ENCODE measurements around the gene WFDC6.

WFDC6 gene

GRCh38 chr20:45503403-45503802 lies 35.9 kb downstream of the WFDC6 start:
- DNase-seq (ENCODE audit: extremely low read depth, low read depth) = no peak
- TF ChIP-seq CTCF (IDR thresholded peaks at IDR 0.05; ENCODE audit: low read depth, low read length) = no peak

DNA sequence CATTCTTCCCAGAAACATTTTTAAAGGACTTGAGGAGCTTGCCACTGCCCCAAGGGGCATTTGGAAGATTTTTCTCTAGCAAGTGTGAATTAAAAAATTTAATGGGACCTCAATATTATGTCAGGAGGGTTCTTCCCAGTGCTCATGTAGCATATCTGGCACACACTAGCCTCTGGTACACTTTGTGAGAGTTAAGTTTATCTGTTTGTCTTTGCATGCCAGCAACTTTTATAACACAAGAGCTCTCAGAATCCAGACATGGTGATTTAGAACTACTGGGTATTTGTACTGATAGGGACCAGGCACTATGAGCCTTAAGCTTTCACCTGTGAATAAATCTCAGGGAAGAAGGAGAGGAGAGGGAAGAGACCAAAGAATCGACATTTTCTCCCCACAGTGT lies 36.7 kb downstream of the WFDC6 start:
- no peak for TF ChIP-seq CTCF (IDR thresholded peaks at IDR 0.05; ENCODE audit: low read depth, low read length)
- no peak for DNase-seq (ENCODE audit: extremely low read depth, low read depth)

DNA sequence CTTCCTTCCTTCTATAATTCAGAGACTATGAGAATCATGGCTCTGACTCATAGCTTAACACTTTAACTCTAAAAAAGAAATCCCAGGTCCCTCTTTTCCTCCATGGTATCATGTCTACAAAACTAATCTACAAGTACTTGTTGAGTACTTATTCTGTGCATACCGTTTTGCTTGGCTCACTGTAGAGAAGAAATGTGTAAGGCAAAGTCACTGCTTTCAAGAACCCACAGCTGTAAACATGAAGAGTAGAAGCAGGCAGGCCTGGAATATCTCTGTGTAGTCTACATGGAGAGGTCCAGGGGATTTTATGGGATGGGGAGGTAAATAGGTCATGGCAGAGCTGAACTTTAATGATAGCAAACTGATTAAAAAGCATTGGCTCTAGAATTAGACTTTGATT lies 37.7 kb downstream of the WFDC6 start:
- DNase-seq (ENCODE audit: extremely low read depth, low read depth) = no peak
- TF ChIP-seq CTCF (IDR thresholded peaks at IDR 0.05; ENCODE audit: low read depth, low read length) = no peak

GRCh38 chr20:45500022-45500421 lies 39.3 kb downstream of the WFDC6 start:
- no peak for DNase-seq (ENCODE audit: extremely low read depth, low read depth)
- no peak for TF ChIP-seq CTCF (IDR thresholded peaks at IDR 0.05; ENCODE audit: low read depth, low read length)

DNA sequence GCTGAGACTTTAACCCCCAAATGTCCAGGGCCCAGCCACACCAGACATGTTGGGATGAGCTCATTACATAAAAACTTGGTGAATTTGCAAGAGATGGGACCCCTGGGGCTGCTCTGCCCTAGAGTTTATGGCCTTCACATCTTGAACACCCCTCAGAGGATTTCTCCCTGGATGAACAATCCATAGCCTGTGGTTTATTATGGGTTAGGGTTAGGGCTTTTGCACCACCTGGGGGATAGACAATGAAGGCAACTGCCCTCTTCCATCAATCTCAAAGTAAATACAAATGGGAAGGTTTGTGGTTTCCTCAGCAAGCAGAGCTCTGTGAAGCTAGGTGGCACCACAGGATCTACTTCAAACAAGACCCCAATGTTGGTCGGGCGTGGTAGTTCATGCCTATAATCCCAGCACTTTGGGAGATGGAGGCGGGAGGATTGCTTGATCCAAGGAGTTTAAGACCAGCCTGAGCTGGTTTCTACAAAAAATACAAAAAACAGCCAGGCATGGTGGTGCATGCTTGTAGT lies 41.2 kb downstream of the WFDC6 start:
- no peak for TF ChIP-seq CTCF (IDR thresholded peaks at IDR 0.05; ENCODE audit: low read depth, low read length)
- no peak for DNase-seq (ENCODE audit: extremely low read depth, low read depth)

DNA sequence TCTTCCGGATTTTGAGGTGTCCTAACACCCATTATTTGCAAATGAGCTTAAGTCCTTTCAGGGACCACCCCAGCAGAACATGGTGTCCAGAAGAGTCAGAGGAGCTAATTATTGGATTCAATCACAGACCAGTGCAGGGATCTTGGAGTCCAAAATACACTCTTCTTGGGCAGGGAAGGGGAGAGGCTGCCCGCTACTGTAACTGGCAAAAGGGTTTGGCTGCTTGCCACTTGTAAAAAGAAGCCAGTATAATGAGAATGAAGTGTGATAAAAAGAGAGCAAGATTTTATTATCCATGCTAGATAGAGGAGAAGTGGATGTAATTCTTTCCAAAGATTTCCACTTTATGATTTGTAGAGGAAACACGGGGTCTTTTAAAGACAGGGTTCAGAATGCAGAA lies 43.1 kb downstream of the WFDC6 start:
- no peak for TF ChIP-seq CTCF (IDR thresholded peaks at IDR 0.05; ENCODE audit: low read depth, low read length)
- DNase-seq (ENCODE audit: extremely low read depth, low read depth) = no peak

- TF ChIP-seq CTCF (IDR thresholded peaks at IDR 0.05; ENCODE audit: low read depth, low read length) = no peak
- no peak for DNase-seq (ENCODE audit: extremely low read depth, low read depth)
Observed at GRCh38 chr20:45495501-45495941, 43.8 kb downstream of the WFDC6 start.

Data from AG09319 (cell line).